Measurements from ENCODE around the gene UBE2K.
A peak's percentile ranks its signal among the peaks of the same experiment; 100 is the strongest.
"Not testable (repeated sequence)": the region's sequence is repeated elsewhere in the genome, so short reads cannot be mapped to it uniquely, and the experiment has no call there.

UBE2K gene

GRCh38 chr4:39697740-39698423 is at the start of gene UBE2K:
Gene UBE2K, plus strand, starts transcription at chr4:39698136. Its CDS starts 192 bp downstream, at chr4:39698328.
- DNase-seq: peak; percentile 93

GRCh38 chr4:39648213-39648612 is 49.7 kb upstream of the UBE2K start:
- no peak for DNase-seq

- DNase-seq: no peak
These were observed 48.9 kb upstream of the UBE2K start for GRCh38 chr4:39648827-39649558.

GRCh38 chr4:39649639-39650265 is 48.2 kb upstream of the UBE2K start:
- DNase-seq: no peak

- DNase-seq: not testable (repeated sequence)
These were observed 46.4 kb upstream of the UBE2K start for GRCh38 chr4:39651586-39651985.

GRCh38 chr4:39655211-39655610 is 42.7 kb upstream of the UBE2K start:
- DNase-seq: no peak

GRCh38 chr4:39655876-39656275 is 42.1 kb upstream of the UBE2K start:
- no peak for DNase-seq

GRCh38 chr4:39656638-39657037 is 41.3 kb upstream of the UBE2K start:
- DNase-seq: not testable (repeated sequence)

GRCh38 chr4:39657465-39657864 is 40.5 kb upstream of the UBE2K start:
- DNase-seq: no peak

GRCh38 chr4:39658756-39659155 is 39.2 kb upstream of the UBE2K start:
- no peak for DNase-seq

GRCh38 chr4:39660045-39660444 is 37.9 kb upstream of the UBE2K start:
- no peak for DNase-seq

- no peak for DNase-seq
These were observed 37.2 kb upstream of the UBE2K start for GRCh38 chr4:39660757-39661156.

- DNase-seq: no peak
These were observed 35.3 kb upstream of the UBE2K start for GRCh38 chr4:39662683-39663082.

- DNase-seq: no peak
These were observed 32.9 kb upstream of the UBE2K start for GRCh38 chr4:39664828-39665731.

GRCh38 chr4:39667706-39668105 is 30.2 kb upstream of the UBE2K start:
- no peak for DNase-seq

- no peak for DNase-seq
These were observed 29.0 kb upstream of the UBE2K start for GRCh38 chr4:39668887-39669286.

GRCh38 chr4:39670296-39670695 is 27.6 kb upstream of the UBE2K start:
- DNase-seq: not testable (repeated sequence)

GRCh38 chr4:39675681-39676080 is 22.3 kb upstream of the UBE2K start:
- DNase-seq: not testable (repeated sequence)

GRCh38 chr4:39681003-39681402 is 16.9 kb upstream of the UBE2K start:
- not testable (repeated sequence) for DNase-seq

GRCh38 chr4:39682138-39682537 is 15.8 kb upstream of the UBE2K start:
- no peak for DNase-seq

- DNase-seq: no peak
These were observed 11.9 kb upstream of the UBE2K start for GRCh38 chr4:39685990-39686389.

GRCh38 chr4:39687014-39687413 is 10.9 kb upstream of the UBE2K start:
- DNase-seq: no peak

GRCh38 chr4:39689970-39690369 is 8.0 kb upstream of the UBE2K start:
- DNase-seq: no peak
